ENCODE measurements around the gene TEX26. TPM values are rescaled to one million over a fixed set of nuclear protein-coding genes. Genes with fewer than 3 reads are reported as not detected.

TEX26 gene
- polyA plus RNA-seq (2013, experiment 1 of 2) = 0.11 TPM
- polyA plus RNA-seq (2013, experiment 2 of 2) = 0.16 TPM

GRCh38 chr13:30932481-30933353 is at the start of gene TEX26:
Gene TEX26 (plus strand): TSS chr13:30932656. CDS start chr13:30932716, 60 bp downstream.
- peak within 1 kb of the TSS; percentile 60 for H3K4me2 ChIP-seq (ENCODE audit: low read length, poor library complexity, severe bottlenecking)
- H3K9me3 ChIP-seq (ENCODE audit: control insufficient read depth, low read length) = peaks cover 4% of the 10 kb centered on the region
- H3K9ac ChIP-seq (ENCODE audit: low read length) = peak within 1 kb of the TSS; percentile 50
- H2AFZ ChIP-seq (ENCODE audit: low read depth, low read length) = no peak within 1 kb of the TSS
- H3K36me3 ChIP-seq (ENCODE audit: control insufficient read depth in 1 of 2, insufficient read depth in 2 of 2, low read depth in 1 of 2, low read length in 2 of 2) = no peaks in the 10 kb centered on the region
- H3K4ac ChIP-seq (ENCODE audit: low read depth in 1 of 2, low read length in 2 of 2) = no peak within 1 kb of the TSS
- peaks cover 3% of the 10 kb centered on the region for H3K4me1 ChIP-seq (ENCODE audit: control insufficient read depth, insufficient read depth, low read depth, low read length)
- H2BK120ac ChIP-seq (ENCODE audit: low read depth, low read length) = no peak within 1 kb of the TSS
- H4K8ac ChIP-seq (ENCODE audit: low read length) = peak within 1 kb of the TSS; percentile 71
- no peak within 1 kb of the TSS for H2AK5ac ChIP-seq (ENCODE audit: low read length, severe bottlenecking)
- no peaks in the 10 kb centered on the region for H3K79me1 ChIP-seq (replicated peaks; ENCODE audit: low read length, poor library complexity, severe bottlenecking)
- H2BK15ac ChIP-seq (ENCODE audit: low read depth, poor library complexity, severe bottlenecking) = peak within 1 kb of the TSS; percentile 73
- no peak within 1 kb of the TSS for H3K27ac ChIP-seq (ENCODE audit: low read length, poor library complexity, severe bottlenecking)
- no peak within 1 kb of the TSS for H3K14ac ChIP-seq (ENCODE audit: low read length in 2 of 2)
- no peak within 1 kb of the TSS for H3K4me3 ChIP-seq (ENCODE audit: insufficient read depth in 1 of 2, low read depth in 1 of 2, low read length in 2 of 2)
- H4K91ac ChIP-seq (ENCODE audit: low read length) = no peak within 1 kb of the TSS
- H3K18ac ChIP-seq (ENCODE audit: low read depth in 1 of 2, low read length in 2 of 2) = peak within 1 kb of the TSS in 1 of 2 experiments; percentile 21
- 33% methylated on average over 28 of the region's 32 CpGs for WGBS
- peaks cover 13 to 27% of the 10 kb centered on the region in 2 experiments for H3K27me3 ChIP-seq (ENCODE audit: control insufficient read depth in 1 of 2, insufficient read depth in 1 of 2, low read length in 2 of 2)
- H2BK12ac ChIP-seq (ENCODE audit: low read length in 2 of 2) = peak within 1 kb of the TSS in 1 of 2 experiments; percentile 12
- peak within 1 kb of the TSS in 1 of 2 experiments; percentile 70 for H3K23ac ChIP-seq (ENCODE audit: low read length in 2 of 2)
- H2BK5ac ChIP-seq (ENCODE audit: low read depth, low read length, poor library complexity, severe bottlenecking) = no peak within 1 kb of the TSS
- peak; percentile 47 for DNase-seq

GRCh38 chr13:30882996-30883766 is 49.3 kb upstream of the TEX26 start:
- WGBS = 51% methylated on average over 7 of the region's 13 CpGs

GRCh38 chr13:30884543-30884942 is 47.9 kb upstream of the TEX26 start:
- H3K4me1 ChIP-seq (ENCODE audit: control insufficient read depth, insufficient read depth, low read depth, low read length) = peaks cover 8% of the 10 kb centered on the region
- H2BK120ac ChIP-seq (ENCODE audit: low read depth, low read length) = peak overlapping the region; percentile 68
- no peak for DNase-seq
- H3K14ac ChIP-seq (ENCODE audit: low read length in 2 of 2) = no peak overlapping the region
- 92% methylated on average over 5 of the region's 5 CpGs for WGBS
- peak overlapping the region; percentile 32 for H2BK15ac ChIP-seq (ENCODE audit: low read depth, poor library complexity, severe bottlenecking)
- peak overlapping the region; percentile 57 for H4K8ac ChIP-seq (ENCODE audit: low read length)
- no peak overlapping the region for H3K9ac ChIP-seq (ENCODE audit: low read length)
- H3K9me3 ChIP-seq (ENCODE audit: control insufficient read depth, low read length) = no peaks in the 10 kb centered on the region
- H3K18ac ChIP-seq (ENCODE audit: low read depth in 1 of 2, low read length in 2 of 2) = peak overlapping the region in 1 of 2 experiments; percentile 1
- H2BK12ac ChIP-seq (ENCODE audit: low read length in 2 of 2) = peak overlapping the region in 1 of 2 experiments; percentile 40
- H2AK5ac ChIP-seq (ENCODE audit: low read length, severe bottlenecking) = no peak overlapping the region
- peak overlapping the region; percentile 72 for H4K91ac ChIP-seq (ENCODE audit: low read length)
- peak overlapping the region in 1 of 2 experiments; percentile 13 for H3K4ac ChIP-seq (ENCODE audit: low read depth in 1 of 2, low read length in 2 of 2)
- H3K27ac ChIP-seq (ENCODE audit: low read length, poor library complexity, severe bottlenecking) = no peak overlapping the region
- H3K23ac ChIP-seq (ENCODE audit: low read length in 2 of 2) = no peak overlapping the region
- no peaks in the 10 kb centered on the region for H3K27me3 ChIP-seq (ENCODE audit: control insufficient read depth in 1 of 2, insufficient read depth in 1 of 2, low read length in 2 of 2)
- H3K4me3 ChIP-seq (ENCODE audit: insufficient read depth in 1 of 2, low read depth in 1 of 2, low read length in 2 of 2) = no peak overlapping the region
- no peak overlapping the region for H2AFZ ChIP-seq (ENCODE audit: low read depth, low read length)
- no peak overlapping the region for H2BK5ac ChIP-seq (ENCODE audit: low read depth, low read length, poor library complexity, severe bottlenecking)
- no peak overlapping the region for H3K4me2 ChIP-seq (ENCODE audit: low read length, poor library complexity, severe bottlenecking)
- no peaks in the 10 kb centered on the region for H3K79me1 ChIP-seq (replicated peaks; ENCODE audit: low read length, poor library complexity, severe bottlenecking)
- no peaks in the 10 kb centered on the region for H3K36me3 ChIP-seq (ENCODE audit: control insufficient read depth in 1 of 2, insufficient read depth in 2 of 2, low read depth in 1 of 2, low read length in 2 of 2)

More at GRCh38 chr13:30882996-30883766, 49.3 kb upstream of the TEX26 start:
- Histone ChIP-seq H3K18ac (ENCODE audit: low read depth in 1 of 2, low read length in 2 of 2) (peak overlapping the region; percentile 85 to 90), H2BK15ac (ENCODE audit: low read depth, poor library complexity, severe bottlenecking) (peak overlapping the region; percentile 73), H2AK5ac (ENCODE audit: low read length, severe bottlenecking) (no peak overlapping the region), H3K4me3 (ENCODE audit: insufficient read depth in 1 of 2, low read depth in 1 of 2, low read length in 2 of 2) (no peak overlapping the region), H3K27ac (ENCODE audit: low read length, poor library complexity, severe bottlenecking) (no peak overlapping the region), H4K8ac (ENCODE audit: low read length) (peak overlapping the region; percentile 92), H2BK5ac (ENCODE audit: low read depth, low read length, poor library complexity, severe bottlenecking) (no peak overlapping the region), H3K79me1 (replicated peaks; ENCODE audit: low read length, poor library complexity, severe bottlenecking) (no peaks in the 10 kb centered on the region), H4K91ac (ENCODE audit: low read length) (peak overlapping the region; percentile 72), H3K14ac (ENCODE audit: low read length in 2 of 2) (no peak overlapping the region), H3K36me3 (ENCODE audit: control insufficient read depth in 1 of 2, insufficient read depth in 2 of 2, low read depth in 1 of 2, low read length in 2 of 2) (no peaks in the 10 kb centered on the region), H3K27me3 (ENCODE audit: control insufficient read depth in 1 of 2, insufficient read depth in 1 of 2, low read length in 2 of 2) (no peaks in the 10 kb centered on the region), H3K9me3 (ENCODE audit: control insufficient read depth, low read length) (no peaks in the 10 kb centered on the region), H2BK12ac (ENCODE audit: low read length in 2 of 2) (peak overlapping the region; percentile 91 to 94), H3K4me1 (ENCODE audit: control insufficient read depth, insufficient read depth, low read depth, low read length) (peaks cover 8% of the 10 kb centered on the region), H3K4ac (ENCODE audit: low read depth in 1 of 2, low read length in 2 of 2) (peak overlapping the region; percentile 39 to 60), H2BK120ac (ENCODE audit: low read depth, low read length) (peak overlapping the region; percentile 37), H3K23ac (ENCODE audit: low read length in 2 of 2) (no peak overlapping the region), H3K9ac (ENCODE audit: low read length) (no peak overlapping the region), H2AFZ (ENCODE audit: low read depth, low read length) (no peak overlapping the region), H3K4me2 (ENCODE audit: low read length, poor library complexity, severe bottlenecking) (no peak overlapping the region)
- DNase-seq = no peak
